ENCODE measurements around the gene EBPL.
"Not testable (repeated sequence)": the region's sequence is repeated elsewhere in the genome, so short reads cannot be mapped to it uniquely, and the experiment has no call there.

The EBPL gene

GRCh38 chr13:49635599-49636433 is 55.5 kb downstream of the EBPL start:
- peak; percentile 74 for DNase-seq (ENCODE audit: low read depth)

GRCh38 chr13:49633710-49634109 is 57.6 kb downstream of the EBPL start:
- DNase-seq (ENCODE audit: low read depth) = no peak

GRCh38 chr13:49632156-49632555 is 59.1 kb downstream of the EBPL start:
- no peak for DNase-seq (ENCODE audit: low read depth)

- DNase-seq (ENCODE audit: low read depth) = no peak
Measured at GRCh38 chr13:49630580-49630979, 60.7 kb downstream of the EBPL start.

GRCh38 chr13:49629947-49630346 is 61.3 kb downstream of the EBPL start:
- no peak for DNase-seq (ENCODE audit: low read depth)

GRCh38 chr13:49629196-49629938 is 61.9 kb downstream of the EBPL start:
- DNase-seq (ENCODE audit: low read depth) = no peak

GRCh38 chr13:49627831-49628652 is 63.2 kb downstream of the EBPL start, which contains the start of gene ARL11:
Gene ARL11, plus strand, starts transcription at chr13:49628507. Its CDS starts 1,941 bp downstream, at chr13:49630448.
- DNase-seq (ENCODE audit: low read depth) = no peak

- DNase-seq (ENCODE audit: low read depth) = peak; percentile 44
Measured at GRCh38 chr13:49625392-49626079, 65.8 kb downstream of the EBPL start.

- DNase-seq (ENCODE audit: low read depth) = no peak
Measured at GRCh38 chr13:49624229-49624628, 67.1 kb downstream of the EBPL start.

GRCh38 chr13:49622174-49622946 is 68.9 kb downstream of the EBPL start:
- DNase-seq (ENCODE audit: low read depth) = no peak

GRCh38 chr13:49620170-49620621 is 71.1 kb downstream of the EBPL start:
- no peak for DNase-seq (ENCODE audit: low read depth)

GRCh38 chr13:49616676-49617065 is 74.6 kb downstream of the EBPL start:
- peak; percentile 88 for DNase-seq (ENCODE audit: low read depth)

- DNase-seq (ENCODE audit: low read depth) = no peak
Measured at GRCh38 chr13:49615836-49616675, 75.2 kb downstream of the EBPL start.

GRCh38 chr13:49612042-49612441 is 79.2 kb downstream of the EBPL start:
- not testable (repeated sequence) for DNase-seq (ENCODE audit: low read depth)

Measured in fibroblast of gingiva (primary cell).